CD4-positive, alpha-beta T cell treated with Interleukin-15 for 1 hour (primary cell): Measurements from ENCODE around the gene CCDC60.
"Not testable (repeated sequence)": the region's sequence is repeated elsewhere in the genome, so short reads cannot be mapped to it uniquely, and the experiment has no call there.

Source experiments
- DNase-seq: peaks from one replicate; pipeline ENCODE4 v3.0.0-alpha.2; 2020

The CCDC60 gene

DNA sequence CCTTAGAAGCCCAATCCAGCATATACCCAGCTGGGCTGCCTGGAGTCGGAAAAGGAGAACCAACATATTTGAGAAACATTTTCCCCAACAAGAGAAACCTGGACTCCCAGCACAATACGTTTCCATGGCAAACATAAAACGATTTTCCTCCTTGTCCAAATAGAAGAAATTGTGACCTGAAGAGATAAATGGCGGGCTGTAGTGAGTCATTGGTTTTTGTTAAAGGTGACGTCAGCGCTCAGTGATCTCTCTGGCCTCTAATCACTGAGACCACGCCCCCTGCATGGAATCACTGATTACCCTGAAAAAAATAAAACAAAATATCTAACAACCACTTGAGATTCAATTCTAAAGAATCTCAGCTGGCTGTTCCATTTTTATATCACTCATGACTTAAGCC lies 6.0 kb downstream of the CCDC60 start:
- no peak for DNase-seq

GRCh38 chr12:119341020-119341419 lies 6.5 kb downstream of the CCDC60 start:
- no peak for DNase-seq

- DNase-seq: no peak
Observed at GRCh38 chr12:119341988-119342387, 7.5 kb downstream of the CCDC60 start.

GRCh38 chr12:119343130-119343529 lies 8.6 kb downstream of the CCDC60 start:
- no peak for DNase-seq

DNA sequence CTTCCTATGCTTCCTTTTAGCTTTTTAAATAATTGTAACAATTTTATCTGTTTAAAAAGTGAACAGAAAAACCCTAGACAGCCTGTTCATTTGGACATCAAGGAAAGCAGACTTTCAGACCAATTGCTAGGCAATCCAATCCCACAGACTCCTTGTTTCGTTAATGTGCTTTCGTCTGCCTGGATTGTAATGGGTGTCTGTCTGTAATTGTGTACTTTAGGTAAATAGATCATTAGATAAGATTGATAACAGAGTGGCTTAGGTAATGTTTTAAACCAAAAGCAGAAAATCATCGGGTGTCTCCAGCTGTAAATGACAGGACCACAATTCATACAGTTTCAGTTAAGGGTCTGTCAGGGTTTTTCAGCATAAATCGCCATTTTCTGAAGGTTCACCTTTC lies 19.6 kb downstream of the CCDC60 start:
- no peak for DNase-seq

DNA sequence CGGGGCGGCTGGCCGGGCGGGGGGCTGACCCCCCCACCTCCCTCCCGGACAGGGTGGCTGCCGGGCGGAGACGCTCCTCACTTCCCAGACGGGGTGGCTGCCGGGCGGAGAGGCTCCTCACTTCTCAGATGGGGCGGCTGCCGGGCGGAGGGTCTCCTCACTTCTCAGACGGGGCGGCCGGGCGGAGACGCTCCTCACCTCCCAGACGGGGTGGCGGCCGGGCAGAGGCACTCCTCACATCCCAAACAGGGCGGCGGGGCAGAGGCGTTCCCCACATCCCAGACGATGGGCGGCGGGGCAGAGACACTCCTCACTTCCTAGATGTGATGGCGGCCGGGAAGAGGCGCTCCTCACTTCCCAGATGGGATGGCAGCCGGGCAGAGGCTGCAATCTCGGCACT lies 25.8 kb downstream of the CCDC60 start:
- not testable (repeated sequence) for DNase-seq

DNA sequence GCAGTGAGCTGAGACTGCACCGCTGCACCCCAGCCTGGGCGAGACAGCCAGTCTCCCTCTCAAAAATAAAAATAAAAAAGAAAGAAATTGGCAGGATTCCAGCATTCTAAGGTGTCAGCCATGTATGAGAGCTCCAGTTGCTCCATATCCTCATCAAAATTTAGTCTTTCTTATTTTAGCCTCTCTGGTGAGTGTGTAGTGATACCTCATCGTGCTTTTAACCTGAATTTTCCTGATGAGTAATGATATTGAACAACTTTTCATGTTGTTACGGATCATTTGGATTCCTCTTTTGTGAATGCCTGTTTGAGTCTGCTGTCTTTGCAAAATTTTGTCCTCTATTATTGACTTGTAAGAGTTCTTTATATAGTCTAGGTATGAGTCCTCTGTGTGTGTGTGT lies 28.5 kb downstream of the CCDC60 start:
- DNase-seq: no peak

GRCh38 chr12:119363490-119363889 lies 29.0 kb downstream of the CCDC60 start:
- no peak for DNase-seq

GRCh38 chr12:119365451-119365850 lies 30.9 kb downstream of the CCDC60 start:
- DNase-seq: no peak

DNA sequence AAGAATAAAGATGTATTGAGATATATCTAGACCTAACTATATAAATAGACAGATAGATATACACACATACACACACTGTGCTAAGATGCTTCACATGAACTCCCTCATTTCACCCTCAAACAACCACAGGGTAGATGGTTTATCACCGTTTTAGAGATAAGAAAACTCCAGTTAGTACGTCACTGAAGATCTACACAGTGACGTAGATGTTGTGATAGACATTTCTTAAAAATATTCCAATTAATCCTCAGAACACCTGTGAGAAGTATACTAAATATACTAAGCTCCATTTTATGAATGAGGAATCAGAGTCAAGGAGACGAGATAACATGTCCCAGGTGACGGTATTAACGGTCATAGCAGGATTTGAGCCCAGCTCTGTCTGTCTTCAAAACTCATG lies 31.5 kb downstream of the CCDC60 start:
- no peak for DNase-seq

DNA sequence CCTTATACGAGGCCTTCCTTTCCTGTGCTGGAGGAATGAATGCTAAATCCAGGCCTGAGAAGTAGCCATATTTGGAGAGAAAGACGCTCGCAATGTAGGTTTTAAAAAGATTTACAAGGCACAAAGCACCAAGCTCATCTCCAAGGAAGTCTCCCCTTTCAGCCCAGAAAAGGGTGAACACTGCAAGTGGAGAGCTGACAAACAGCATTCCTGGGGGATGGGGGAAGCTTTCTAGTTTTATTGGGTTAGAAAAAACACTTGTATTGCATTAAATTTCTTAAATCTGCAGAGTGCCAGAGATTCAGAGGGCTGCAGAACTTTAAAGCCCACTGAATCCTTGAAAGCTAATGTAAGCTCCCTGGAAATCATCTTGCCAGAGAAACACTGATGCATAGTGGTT lies 34.6 kb downstream of the CCDC60 start:
- no peak for DNase-seq

DNA sequence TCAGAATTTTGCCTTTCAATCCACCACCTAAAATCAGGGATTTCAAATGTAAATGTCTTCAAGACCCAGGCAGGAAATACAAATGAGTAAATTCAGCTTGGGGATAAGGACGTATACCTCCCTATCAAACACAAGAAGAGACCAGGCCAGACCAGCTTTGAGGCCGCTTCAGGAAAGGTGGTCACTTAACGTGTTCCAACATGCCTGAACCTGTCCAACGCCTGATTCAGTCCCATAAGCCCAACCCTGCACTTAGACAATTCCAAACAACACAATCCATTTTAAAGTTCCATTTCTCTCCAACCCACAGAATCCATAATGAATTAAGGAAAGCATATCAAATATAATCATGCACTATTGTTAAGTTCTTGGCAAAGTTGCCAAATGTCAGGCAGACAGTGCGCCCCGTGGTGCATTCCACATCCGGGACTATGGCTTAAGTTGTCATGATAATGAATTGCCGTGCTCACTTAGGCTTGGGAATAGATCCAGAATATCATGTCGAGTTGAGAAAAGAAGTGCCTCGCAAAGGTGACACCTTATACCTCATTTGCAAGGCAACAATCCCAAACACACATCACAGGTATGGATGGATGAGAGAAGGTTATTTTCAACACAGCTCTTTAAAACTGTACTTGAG lies 35.5 kb downstream of the CCDC60 start:
- DNase-seq: no peak

DNA sequence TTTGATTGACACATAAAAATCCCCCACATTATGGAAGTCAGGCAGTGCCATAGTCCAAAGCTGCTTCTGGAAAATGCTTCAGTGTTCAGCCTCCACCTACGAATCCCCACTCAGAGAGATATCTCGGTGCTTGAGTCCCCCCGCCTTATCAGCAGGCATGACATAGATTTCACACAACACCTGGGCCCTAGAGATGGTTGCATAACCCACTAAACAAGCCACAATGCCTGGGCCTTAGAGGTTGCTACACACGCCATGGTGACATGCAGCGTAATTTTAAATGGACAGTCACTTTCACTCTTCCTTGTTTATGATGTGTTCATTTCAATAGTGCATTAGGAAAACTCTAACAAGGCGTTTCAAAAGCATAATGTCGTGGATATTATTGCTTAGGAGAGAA lies 38.0 kb downstream of the CCDC60 start:
- DNase-seq: no peak

DNA sequence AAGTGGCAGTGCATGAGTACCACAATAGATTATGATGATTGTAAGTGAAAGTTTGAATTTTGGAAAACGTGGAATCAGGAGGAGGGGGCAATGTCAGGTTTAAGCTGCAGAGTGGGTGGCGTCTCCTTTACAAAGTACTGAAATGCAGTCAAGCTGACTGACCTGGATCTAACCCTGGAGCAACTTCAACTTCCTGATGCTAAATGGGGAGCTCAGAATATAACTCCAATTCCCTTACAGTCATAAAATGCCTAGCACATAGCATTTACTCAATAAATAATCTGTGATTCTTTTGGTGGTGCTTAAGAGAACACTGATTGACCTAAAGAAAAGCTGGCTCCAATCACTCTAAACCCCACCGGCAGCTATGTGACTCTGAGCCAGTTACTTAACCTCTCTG lies 38.5 kb downstream of the CCDC60 start:
- DNase-seq: no peak

DNA sequence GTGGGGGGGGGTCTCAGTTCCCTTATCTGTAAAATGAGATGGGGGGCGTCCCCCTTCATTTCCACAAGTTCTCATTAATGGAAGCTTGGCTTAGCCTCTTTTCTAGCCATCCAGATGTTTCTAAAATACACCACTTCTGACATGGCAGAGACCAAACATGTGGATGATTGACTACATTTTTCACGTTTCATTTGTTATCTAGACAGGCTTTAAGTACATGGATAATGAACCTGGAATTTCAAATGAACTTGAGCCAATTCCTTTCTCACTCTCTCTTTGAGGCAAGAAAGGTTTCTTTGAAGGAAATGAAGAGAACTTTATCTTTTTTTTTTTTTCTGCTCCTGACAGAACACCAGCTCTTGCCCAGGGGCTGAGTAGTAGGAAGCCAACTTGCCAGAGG lies 39.1 kb downstream of the CCDC60 start:
- DNase-seq: no peak

DNA sequence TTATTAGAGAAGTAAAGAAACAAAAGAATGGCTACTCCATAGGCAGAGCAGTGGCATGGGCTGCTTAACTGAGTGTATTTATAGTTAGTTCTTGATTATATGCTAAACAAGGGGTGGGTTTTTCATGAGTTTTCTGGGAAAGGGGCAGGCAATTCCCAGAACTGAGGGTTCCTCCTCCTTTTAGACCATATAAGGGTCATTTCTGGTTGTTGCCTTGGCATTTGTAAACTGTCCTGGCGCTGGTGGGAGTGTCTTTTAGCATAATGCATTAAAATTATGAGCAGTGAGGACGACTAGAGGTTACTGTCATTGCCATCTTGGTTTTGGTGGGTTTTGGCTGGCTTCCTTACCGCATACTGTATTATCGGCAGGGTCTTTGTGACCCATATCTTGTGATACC lies 40.1 kb downstream of the CCDC60 start:
- no peak for DNase-seq

- DNase-seq: no peak
Observed at GRCh38 chr12:119375075-119375882, 40.8 kb downstream of the CCDC60 start.

DNA sequence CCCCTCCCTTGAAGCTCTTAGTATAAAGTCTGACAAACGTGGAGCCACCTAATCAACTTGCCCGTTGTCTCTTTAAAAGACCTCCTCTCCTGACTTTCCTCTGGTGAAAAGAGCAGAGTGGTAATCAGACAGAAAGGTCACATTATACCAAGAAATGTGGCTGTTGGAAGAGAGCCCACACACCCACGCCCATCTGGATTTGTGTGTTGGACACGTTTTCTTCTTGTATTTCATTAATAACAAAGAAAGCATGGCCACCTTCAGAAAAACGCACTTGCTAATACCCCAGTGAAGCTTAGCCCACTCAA lies 41.3 kb downstream of the CCDC60 start:
- DNase-seq: no peak

GRCh38 chr12:119378903-119379302 lies 44.4 kb downstream of the CCDC60 start:
- no peak for DNase-seq

DNA sequence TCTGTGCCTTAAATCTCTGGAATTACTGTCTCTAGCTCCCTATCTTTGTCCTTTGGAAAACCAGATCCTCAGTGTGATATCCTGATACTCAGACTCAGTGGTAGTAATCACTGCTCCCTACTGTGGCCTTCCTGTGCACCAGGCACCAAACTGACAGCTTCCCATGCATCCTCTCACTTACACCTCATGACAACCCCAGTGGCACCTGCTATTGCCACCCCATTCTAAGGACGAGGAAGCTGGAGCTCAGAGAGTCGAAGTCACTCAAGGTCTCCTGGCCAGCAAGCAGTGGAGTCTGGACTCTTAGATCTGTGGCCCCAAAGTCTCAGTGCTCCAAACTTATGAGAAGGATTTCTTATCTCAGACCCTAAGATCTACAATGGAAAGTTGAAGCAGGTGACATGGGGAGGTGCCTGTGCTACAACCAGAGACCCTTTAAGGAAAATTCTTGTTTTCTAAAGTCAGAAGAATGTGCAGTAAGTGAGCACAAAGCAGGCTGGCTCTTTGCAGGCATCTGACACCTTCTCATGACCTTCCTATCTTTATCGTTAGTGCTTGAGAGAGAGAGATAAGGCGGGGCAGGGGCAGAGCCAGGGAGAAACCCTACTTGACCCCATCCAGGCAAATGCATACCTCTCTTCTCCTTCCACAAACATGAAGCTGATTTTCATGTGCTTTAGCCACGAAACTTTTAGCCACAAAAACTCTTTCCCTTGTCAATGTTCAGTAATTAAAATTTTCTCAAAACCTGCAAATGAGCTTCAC lies 47.1 kb downstream of the CCDC60 start:
- DNase-seq: no peak

DNA sequence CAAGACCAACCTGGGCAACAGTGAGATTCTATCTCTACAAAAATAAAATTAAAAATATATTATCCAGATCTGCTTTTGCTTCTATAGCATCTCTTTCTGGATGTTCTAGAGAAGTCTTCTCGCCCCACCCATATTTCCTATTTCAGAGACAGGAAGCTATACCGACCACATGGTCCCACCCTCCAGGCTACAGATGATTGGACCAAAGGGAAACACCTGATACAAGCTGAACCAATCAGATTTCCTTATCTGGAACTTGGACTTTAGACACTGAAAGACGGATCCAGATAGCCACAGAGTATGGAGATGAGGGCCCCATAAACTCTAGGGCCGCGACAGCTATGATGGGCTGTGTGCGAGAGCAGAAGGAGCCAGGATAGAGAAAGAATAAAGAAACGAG lies 48.7 kb downstream of the CCDC60 start:
- no peak for DNase-seq

GRCh38 chr12:119384340-119384739 lies 49.8 kb downstream of the CCDC60 start:
- DNase-seq: no peak

GRCh38 chr12:119385659-119386058 lies 51.1 kb downstream of the CCDC60 start:
- DNase-seq: no peak

DNA sequence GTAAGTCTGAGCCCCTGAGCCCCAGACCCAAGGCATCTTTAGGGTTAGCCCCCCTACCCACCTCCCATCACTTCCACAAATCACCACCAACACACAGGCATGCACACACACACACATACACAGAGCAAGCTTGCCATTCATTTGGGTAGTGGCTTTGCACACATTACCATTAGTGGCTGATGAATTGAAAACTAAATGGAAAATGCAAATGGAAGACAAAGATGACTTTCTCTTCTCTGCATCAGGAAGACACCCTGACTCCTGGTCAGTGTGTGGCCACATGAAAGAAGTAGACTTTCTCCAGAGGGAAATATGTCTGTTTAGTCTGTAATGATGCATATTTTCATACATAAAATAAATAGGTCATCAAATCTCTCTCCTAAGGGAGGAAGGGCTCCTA lies 55.2 kb downstream of the CCDC60 start:
- no peak for DNase-seq
